ENCODE results near the gene CERKL. TPM values are rescaled to one million over a fixed set of nuclear protein-coding genes. Genes with fewer than 3 reads are reported as not detected.

The CERKL gene
- total RNA-seq, 1 experiment from 2014 or later = 24.4 TPM

DNA sequence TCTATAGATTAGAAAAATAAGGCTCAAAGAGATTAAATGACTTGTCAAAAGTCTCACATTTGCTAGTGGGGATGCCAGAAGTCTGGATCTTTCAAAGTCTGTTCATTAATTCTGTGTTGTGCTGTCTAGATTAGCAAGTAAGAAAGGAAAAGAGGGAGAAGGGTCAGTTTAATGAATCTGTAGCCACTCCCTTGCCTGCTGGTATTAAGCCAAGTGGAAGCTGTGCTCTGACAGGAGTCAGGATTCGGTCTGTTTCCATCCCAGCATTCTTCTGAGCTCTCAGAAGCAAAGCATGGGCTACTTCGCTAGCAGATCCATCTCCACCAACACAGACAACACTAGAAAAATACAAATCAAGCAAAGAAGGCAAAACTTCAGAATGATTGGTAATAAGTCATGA lies 98.5 kb downstream of the CERKL start:
- H3K79me2 ChIP-seq (ENCODE audit: low read length) = no peaks in the 10 kb centered on the region
- H3K36me3 ChIP-seq (ENCODE audit: insufficient read depth, low read length) = 0 out of 2 replicates have a peak, but pooled peaks cover 3% of the 10 kb centered on the region
- no peak overlapping the region for H3K9ac ChIP-seq (ENCODE audit: low read length)
- H2AFZ ChIP-seq (ENCODE audit: low read length) = no peak overlapping the region
- H3K4me2 ChIP-seq (ENCODE audit: low read depth, low read length, poor library complexity, severe bottlenecking) = no peak overlapping the region
- no peaks in the 10 kb centered on the region for H3K9me3 ChIP-seq (ENCODE audit: low read length)
- peaks cover 11% of the 10 kb centered on the region for H3K4me1 ChIP-seq (ENCODE audit: low read length)
- H3K9me2 ChIP-seq (replicated peaks; ENCODE audit: insufficient read depth, low read length) = no peaks in the 10 kb centered on the region
- H3K4me3 ChIP-seq (ENCODE audit: low read length) = no peak overlapping the region
- no peak for DNase-seq
- no peaks in the 10 kb centered on the region for H3K27me3 ChIP-seq (ENCODE audit: low read length)
- no peaks in the 10 kb centered on the region for H4K20me1 ChIP-seq (ENCODE audit: insufficient read depth, low read depth, low read length)
- H3K27ac ChIP-seq (ENCODE audit: low read length) = no peak overlapping the region

DNA sequence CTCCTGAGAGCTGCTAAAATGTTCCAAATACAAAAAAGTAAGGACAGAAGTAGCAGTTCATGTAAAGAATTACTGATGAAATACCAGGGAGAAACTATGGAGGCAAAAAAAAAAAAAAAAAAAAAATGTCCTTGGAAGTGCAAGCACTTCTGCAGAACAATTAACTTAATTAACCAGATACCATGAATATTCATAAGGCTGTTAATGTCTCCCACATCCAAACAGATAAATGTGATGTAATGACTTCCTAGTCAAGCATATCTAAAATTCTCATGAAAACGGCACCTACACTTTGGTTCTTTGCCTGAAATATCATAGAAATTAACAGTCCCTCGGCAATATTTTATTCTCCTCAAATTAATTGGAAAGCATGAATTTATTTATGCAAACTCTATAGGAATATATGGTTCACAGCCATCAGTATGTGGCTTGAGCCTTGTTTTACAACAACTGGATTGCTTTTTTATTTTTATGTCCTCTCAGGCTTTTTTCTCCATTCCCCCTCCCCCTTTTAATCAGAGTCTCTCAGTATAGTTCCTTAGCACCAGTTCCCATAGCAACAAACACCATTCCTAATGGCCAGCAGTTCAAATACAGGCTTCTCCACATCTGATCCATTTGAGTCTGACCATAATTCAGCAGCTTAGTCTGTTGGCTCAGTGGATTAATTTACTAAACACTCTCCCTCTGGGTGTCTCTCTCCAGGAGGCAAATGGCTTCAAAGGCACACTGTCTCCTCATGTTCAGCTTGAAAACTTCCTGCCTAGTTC lies 102.7 kb downstream of the CERKL start:
- Histone ChIP-seq H3K4me3 (ENCODE audit: low read length) (no peak overlapping the region), H3K4me2 (ENCODE audit: low read depth, low read length, poor library complexity, severe bottlenecking) (no peak overlapping the region), H4K20me1 (ENCODE audit: insufficient read depth, low read depth, low read length) (no peaks in the 10 kb centered on the region), H3K9me2 (replicated peaks; ENCODE audit: insufficient read depth, low read length) (no peaks in the 10 kb centered on the region), H3K27me3 (ENCODE audit: low read length) (no peaks in the 10 kb centered on the region), H3K9ac (ENCODE audit: low read length) (no peak overlapping the region), H3K36me3 (ENCODE audit: insufficient read depth, low read length) (peaks cover 3% of the 10 kb centered on the region; the same call in 1 of the 2 replicates), H3K4me1 (ENCODE audit: low read length) (peaks cover 11% of the 10 kb centered on the region), H3K9me3 (ENCODE audit: low read length) (no peaks in the 10 kb centered on the region), H3K27ac (ENCODE audit: low read length) (peak overlapping the region; percentile 28; the same call in 1 of the 2 replicates), H2AFZ (ENCODE audit: low read length) (no peak overlapping the region), H3K79me2 (ENCODE audit: low read length) (no peaks in the 10 kb centered on the region)
- DNase-seq = no peak

DNA sequence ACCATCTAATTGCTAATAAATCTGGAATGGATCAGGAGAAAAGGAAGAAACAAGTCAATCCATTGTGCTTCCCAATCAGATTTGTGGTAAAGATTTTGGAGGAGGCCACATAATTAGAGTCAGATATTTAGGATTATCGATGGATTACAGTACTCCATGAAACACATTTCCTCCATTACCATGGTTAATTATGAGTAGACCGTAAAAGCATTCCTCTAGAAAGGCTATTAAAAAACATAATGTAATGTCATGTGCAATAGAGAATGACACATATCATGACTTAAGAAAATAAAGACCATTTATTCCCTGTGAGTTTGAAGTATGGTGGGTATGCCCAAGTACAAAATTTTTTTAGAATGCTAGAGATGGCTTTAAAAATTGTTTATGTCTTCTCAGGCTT lies 103.7 kb downstream of the CERKL start:
- Histone ChIP-seq H4K20me1 (ENCODE audit: insufficient read depth, low read depth, low read length) (no peaks in the 10 kb centered on the region), H3K9me3 (ENCODE audit: low read length) (no peaks in the 10 kb centered on the region), H3K4me2 (ENCODE audit: low read depth, low read length, poor library complexity, severe bottlenecking) (no peak overlapping the region), H3K9ac (ENCODE audit: low read length) (no peak overlapping the region), H3K79me2 (ENCODE audit: low read length) (no peaks in the 10 kb centered on the region), H3K27ac (ENCODE audit: low read length) (no peak overlapping the region), H3K4me1 (ENCODE audit: low read length) (peaks cover 11% of the 10 kb centered on the region), H3K4me3 (ENCODE audit: low read length) (no peak overlapping the region), H3K36me3 (ENCODE audit: insufficient read depth, low read length) (peaks cover 6% of the 10 kb centered on the region; the same call in 1 of the 2 replicates), H3K9me2 (replicated peaks; ENCODE audit: insufficient read depth, low read length) (no peaks in the 10 kb centered on the region), H3K27me3 (ENCODE audit: low read length) (no peaks in the 10 kb centered on the region), H2AFZ (ENCODE audit: low read length) (no peak overlapping the region)
- no peak for DNase-seq

DNA sequence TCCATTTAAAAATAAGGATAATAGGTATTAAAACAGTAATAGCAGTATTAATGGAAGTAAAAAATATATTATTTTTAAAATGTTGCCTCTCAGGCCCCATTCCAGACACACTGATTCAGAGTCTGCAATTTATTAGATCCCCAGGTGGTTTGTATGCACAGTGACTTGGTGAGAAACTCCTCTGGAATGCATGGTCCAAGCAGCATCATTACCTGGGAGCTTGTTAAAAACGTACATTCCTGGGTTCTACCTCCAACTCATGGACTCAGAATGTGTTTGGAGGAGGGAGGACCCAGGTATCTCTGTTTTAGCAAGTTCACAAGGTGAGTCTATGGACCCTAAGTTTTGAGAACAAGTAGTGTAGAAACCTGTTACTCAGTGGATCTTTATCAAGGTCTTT lies 104.1 kb downstream of the CERKL start:
- no peak for DNase-seq
- Histone ChIP-seq H3K4me2 (ENCODE audit: low read depth, low read length, poor library complexity, severe bottlenecking) (no peak overlapping the region), H3K27me3 (ENCODE audit: low read length) (no peaks in the 10 kb centered on the region), H3K36me3 (ENCODE audit: insufficient read depth, low read length) (peaks cover 4% of the 10 kb centered on the region; the same call in 1 of the 2 replicates), H3K9ac (ENCODE audit: low read length) (no peak overlapping the region), H3K27ac (ENCODE audit: low read length) (no peak overlapping the region), H3K9me3 (ENCODE audit: low read length) (no peaks in the 10 kb centered on the region), H3K79me2 (ENCODE audit: low read length) (no peaks in the 10 kb centered on the region), H4K20me1 (ENCODE audit: insufficient read depth, low read depth, low read length) (no peaks in the 10 kb centered on the region), H3K4me3 (ENCODE audit: low read length) (no peak overlapping the region), H2AFZ (ENCODE audit: low read length) (no peak overlapping the region), H3K4me1 (ENCODE audit: low read length) (peaks cover 11% of the 10 kb centered on the region), H3K9me2 (replicated peaks; ENCODE audit: insufficient read depth, low read length) (no peaks in the 10 kb centered on the region)

DNA sequence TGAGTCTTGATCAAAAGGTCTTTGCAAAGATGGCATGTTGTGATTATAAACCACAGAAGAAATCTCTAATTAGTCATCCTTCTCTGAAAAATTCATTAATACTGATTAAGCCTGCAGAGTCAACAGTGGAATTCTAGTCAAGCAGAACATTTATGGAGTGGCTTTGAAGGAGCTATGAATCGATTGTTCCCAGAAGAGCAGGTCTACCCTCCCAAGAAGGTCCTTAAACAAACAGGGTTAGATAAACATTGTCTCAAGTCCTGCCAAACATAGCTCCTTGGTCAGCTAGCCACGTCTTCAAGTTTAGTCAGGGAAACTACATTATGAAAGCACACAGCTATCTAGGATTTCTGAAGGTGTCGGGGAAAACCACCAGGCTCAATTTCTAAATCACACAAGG lies 110.8 kb downstream of the CERKL start:
- H3K9ac ChIP-seq (ENCODE audit: low read length) = no peak overlapping the region
- H3K4me1 ChIP-seq (ENCODE audit: low read length) = no peaks in the 10 kb centered on the region
- H3K27ac ChIP-seq (ENCODE audit: low read length) = no peak overlapping the region
- no peak overlapping the region for H3K4me2 ChIP-seq (ENCODE audit: low read depth, low read length, poor library complexity, severe bottlenecking)
- H3K27me3 ChIP-seq (ENCODE audit: low read length) = no peaks in the 10 kb centered on the region
- no peaks in the 10 kb centered on the region for H3K9me3 ChIP-seq (ENCODE audit: low read length)
- H3K4me3 ChIP-seq (ENCODE audit: low read length) = no peak overlapping the region
- no peaks in the 10 kb centered on the region for H3K79me2 ChIP-seq (ENCODE audit: low read length)
- DNase-seq = no peak
- no peaks in the 10 kb centered on the region for H4K20me1 ChIP-seq (ENCODE audit: insufficient read depth, low read depth, low read length)
- H2AFZ ChIP-seq (ENCODE audit: low read length) = no peak overlapping the region
- H3K36me3 ChIP-seq (ENCODE audit: insufficient read depth, low read length) = peaks cover 16% of the 10 kb centered on the region; the same call in 1 of the 2 replicates
- H3K9me2 ChIP-seq (replicated peaks; ENCODE audit: insufficient read depth, low read length) = no peaks in the 10 kb centered on the region

DNA sequence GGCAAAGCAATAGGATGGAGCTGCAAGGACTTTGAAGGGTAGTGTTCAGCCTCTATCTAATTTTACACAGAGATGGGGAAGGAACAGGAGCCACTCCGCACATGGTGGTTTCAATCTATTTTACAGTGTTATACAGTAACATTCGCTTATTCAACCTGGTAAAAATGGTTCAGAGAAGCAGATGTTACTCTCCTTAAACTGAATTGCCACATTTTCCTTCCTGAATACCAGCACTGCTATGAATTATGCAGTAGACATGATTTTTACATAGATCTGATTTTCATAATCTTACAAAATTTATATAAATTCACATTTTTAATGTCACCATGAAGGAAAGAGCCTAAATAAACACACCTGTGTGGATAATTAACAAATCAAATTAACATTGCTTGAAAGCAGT lies 114.7 kb downstream of the CERKL start:
- H2AFZ ChIP-seq (ENCODE audit: low read length) = no peak overlapping the region
- no peaks in the 10 kb centered on the region for H3K9me3 ChIP-seq (ENCODE audit: low read length)
- H3K4me1 ChIP-seq (ENCODE audit: low read length) = no peaks in the 10 kb centered on the region
- H3K36me3 ChIP-seq (ENCODE audit: insufficient read depth, low read length) = peaks cover 43% of the 10 kb centered on the region
- no peaks in the 10 kb centered on the region for H4K20me1 ChIP-seq (ENCODE audit: insufficient read depth, low read depth, low read length)
- no peaks in the 10 kb centered on the region for H3K79me2 ChIP-seq (ENCODE audit: low read length)
- DNase-seq = no peak
- no peak overlapping the region for H3K4me3 ChIP-seq (ENCODE audit: low read length)
- H3K4me2 ChIP-seq (ENCODE audit: low read depth, low read length, poor library complexity, severe bottlenecking) = no peak overlapping the region
- no peaks in the 10 kb centered on the region for H3K9me2 ChIP-seq (replicated peaks; ENCODE audit: insufficient read depth, low read length)
- H3K27ac ChIP-seq (ENCODE audit: low read length) = 0 out of 2 replicates have a peak overlapping the region, but pooled peaks have one; percentile 10
- no peaks in the 10 kb centered on the region for H3K27me3 ChIP-seq (ENCODE audit: low read length)
- no peak overlapping the region for H3K9ac ChIP-seq (ENCODE audit: low read length)

DNA sequence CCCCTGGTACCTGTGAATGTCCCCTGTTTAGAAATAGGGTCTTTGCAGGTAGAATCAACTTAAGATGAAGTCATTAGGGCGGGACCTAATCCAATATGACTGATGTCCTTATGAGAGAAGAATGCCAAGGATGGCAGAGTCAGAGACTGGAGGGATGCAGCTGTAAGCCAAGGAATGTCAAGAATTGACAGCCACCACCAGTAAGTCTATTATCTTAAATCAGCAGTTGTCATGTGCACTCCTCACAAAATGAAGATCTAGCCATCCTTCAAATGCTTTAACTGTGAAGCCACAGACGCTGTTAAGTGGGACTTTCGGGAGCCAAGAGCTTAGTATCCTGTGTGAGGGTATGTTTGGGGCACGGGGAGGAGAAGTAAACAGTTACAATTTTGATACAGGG lies 116.5 kb downstream of the CERKL start:
- no peaks in the 10 kb centered on the region for H4K20me1 ChIP-seq (ENCODE audit: insufficient read depth, low read depth, low read length)
- peaks cover 52% of the 10 kb centered on the region for H3K36me3 ChIP-seq (ENCODE audit: insufficient read depth, low read length)
- H3K79me2 ChIP-seq (ENCODE audit: low read length) = no peaks in the 10 kb centered on the region
- H3K27ac ChIP-seq (ENCODE audit: low read length) = no peak overlapping the region
- no peak overlapping the region for H3K9ac ChIP-seq (ENCODE audit: low read length)
- no peaks in the 10 kb centered on the region for H3K27me3 ChIP-seq (ENCODE audit: low read length)
- no peak overlapping the region for H3K4me3 ChIP-seq (ENCODE audit: low read length)
- no peak for DNase-seq
- no peaks in the 10 kb centered on the region for H3K9me2 ChIP-seq (replicated peaks; ENCODE audit: insufficient read depth, low read length)
- no peaks in the 10 kb centered on the region for H3K9me3 ChIP-seq (ENCODE audit: low read length)
- no peaks in the 10 kb centered on the region for H3K4me1 ChIP-seq (ENCODE audit: low read length)
- H3K4me2 ChIP-seq (ENCODE audit: low read depth, low read length, poor library complexity, severe bottlenecking) = no peak overlapping the region
- H2AFZ ChIP-seq (ENCODE audit: low read length) = no peak overlapping the region

DNA sequence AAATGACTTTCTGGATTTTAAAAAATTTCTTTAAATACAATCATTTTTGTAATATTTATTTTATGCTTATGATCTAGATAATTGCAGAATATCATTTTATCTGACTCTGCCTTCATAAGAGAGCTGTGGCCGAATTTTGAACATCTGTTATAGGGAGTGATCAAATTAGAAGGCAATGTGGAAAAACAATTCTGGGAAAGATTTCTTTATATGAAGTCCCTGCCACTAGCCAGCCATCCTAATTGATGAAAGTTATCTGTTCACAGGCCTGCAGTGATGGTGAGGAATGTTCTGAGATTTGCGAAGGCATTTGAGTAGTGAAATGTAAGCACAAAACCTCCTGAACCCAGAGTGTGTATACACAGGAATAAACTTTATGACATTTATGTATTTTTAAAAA lies 120.2 kb downstream of the CERKL start:
- no peak overlapping the region for H2AFZ ChIP-seq (ENCODE audit: low read length)
- H3K9ac ChIP-seq (ENCODE audit: low read length) = no peak overlapping the region
- H3K4me2 ChIP-seq (ENCODE audit: low read depth, low read length, poor library complexity, severe bottlenecking) = no peak overlapping the region
- no peaks in the 10 kb centered on the region for H4K20me1 ChIP-seq (ENCODE audit: insufficient read depth, low read depth, low read length)
- no peaks in the 10 kb centered on the region for H3K9me3 ChIP-seq (ENCODE audit: low read length)
- no peaks in the 10 kb centered on the region for H3K27me3 ChIP-seq (ENCODE audit: low read length)
- H3K4me1 ChIP-seq (ENCODE audit: low read length) = no peaks in the 10 kb centered on the region
- H3K79me2 ChIP-seq (ENCODE audit: low read length) = no peaks in the 10 kb centered on the region
- H3K27ac ChIP-seq (ENCODE audit: low read length) = 0 out of 2 replicates have a peak overlapping the region, but pooled peaks have one; percentile 11
- H3K9me2 ChIP-seq (replicated peaks; ENCODE audit: insufficient read depth, low read length) = no peaks in the 10 kb centered on the region
- peaks cover 77% of the 10 kb centered on the region for H3K36me3 ChIP-seq (ENCODE audit: insufficient read depth, low read length)
- DNase-seq = no peak
- no peak overlapping the region for H3K4me3 ChIP-seq (ENCODE audit: low read length)
